BLaER1 treated with 17β-estradiol and CSF1 and Interleukin-3, amounts not matched to agents 10 nM and 100 nM (cell line): ENCODE results near the gene SH3BP5.

Experiments
- H3K27ac ChIP-seq, 11 experiments: shearing (Covaris generic); formaldehyde crosslinking; 2 replicates each; pipeline ENCODE4 v1.8.1; 2022
- H3K27me3 ChIP-seq, 11 experiments: shearing (Covaris generic); formaldehyde crosslinking; 2 replicates each; pipeline ENCODE4 v1.8.1; 2022
- H3K36me3 ChIP-seq, 11 experiments: shearing (Covaris generic); formaldehyde crosslinking; 2 replicates each; pipeline ENCODE4 v1.8.1; 2022
- H3K4me1 ChIP-seq, 10 experiments: shearing (Covaris generic); formaldehyde crosslinking; 2 replicates each; pipeline ENCODE4 v1.8.1; 2022
- H3K4me2 ChIP-seq, 11 experiments: shearing (Covaris generic); formaldehyde crosslinking; 2 replicates each; pipeline ENCODE4 v1.8.1; 2022
- H3K4me3 ChIP-seq, 10 experiments: shearing (Covaris generic); formaldehyde crosslinking; 2 replicates each; pipeline ENCODE4 v1.8.1; 2022
- H3K9ac ChIP-seq, 11 experiments: shearing (Covaris generic); formaldehyde crosslinking; 2 replicates each; pipeline ENCODE4 v1.8.1; 2022
- H3K9me3 ChIP-seq, 11 experiments: shearing (Covaris generic); formaldehyde crosslinking; replicated peaks in 1 of 11; 2 replicates each; pipeline ENCODE4 v1.8.1; 2022
- H4K20me1 ChIP-seq, 11 experiments: shearing (Covaris generic); formaldehyde crosslinking; 2 replicates each; pipeline ENCODE4 v1.8.1; 2022
- Cebpa-rat ChIP-seq, 11 experiments: shearing (Covaris generic); IDR thresholded peaks; 2 replicates each; pipeline ENCODE4 v1.8.1; 2022

SH3BP5 gene

DNA sequence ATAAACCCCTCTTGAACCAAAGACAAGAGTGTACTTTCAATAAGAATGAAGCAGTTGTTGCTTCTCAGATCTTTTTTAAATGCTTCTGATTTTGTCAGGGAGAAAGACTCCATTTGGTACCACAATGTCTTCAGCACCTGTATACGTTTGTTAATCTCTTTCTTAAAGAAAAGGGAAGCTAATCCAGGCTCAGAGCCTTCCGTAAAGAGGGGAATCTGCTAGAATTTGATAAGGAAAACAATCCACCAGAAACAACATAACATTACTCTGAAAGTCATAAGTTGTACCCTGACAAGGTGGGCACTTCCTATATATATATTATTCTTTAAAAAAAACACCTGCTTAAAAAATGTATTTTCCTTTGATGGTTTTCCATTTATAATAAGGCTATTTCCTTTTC is 19.8 kb downstream of the SH3BP5 start:
- Histone ChIP-seq H3K4me3 (no peak overlapping the region), H3K27me3 (no peaks in the 10 kb centered on the region), H3K4me2 (0 out of 22 replicates have a peak overlapping the region, but pooled peaks of 1 of the 11 experiments have one; percentile 85), H4K20me1 (peaks cover 0 to 12% (median 0%) of the 10 kb centered on the region in 11 experiments; a peak in 1 of 22 replicates), H3K27ac (no peak overlapping the region), H3K9me3 (no peaks in the 10 kb centered on the region), H3K9ac (no peak overlapping the region), H3K4me1 (peaks cover 44 to 84% (median 63%) of the 10 kb centered on the region in 10 experiments), H3K36me3 (peaks cover 0 to 20% (median 0%) of the 10 kb centered on the region in 11 experiments; a peak in 2 of 22 replicates)
- no peak for TF ChIP-seq Cebpa-rat (IDR thresholded peaks at IDR 0.05)

DNA sequence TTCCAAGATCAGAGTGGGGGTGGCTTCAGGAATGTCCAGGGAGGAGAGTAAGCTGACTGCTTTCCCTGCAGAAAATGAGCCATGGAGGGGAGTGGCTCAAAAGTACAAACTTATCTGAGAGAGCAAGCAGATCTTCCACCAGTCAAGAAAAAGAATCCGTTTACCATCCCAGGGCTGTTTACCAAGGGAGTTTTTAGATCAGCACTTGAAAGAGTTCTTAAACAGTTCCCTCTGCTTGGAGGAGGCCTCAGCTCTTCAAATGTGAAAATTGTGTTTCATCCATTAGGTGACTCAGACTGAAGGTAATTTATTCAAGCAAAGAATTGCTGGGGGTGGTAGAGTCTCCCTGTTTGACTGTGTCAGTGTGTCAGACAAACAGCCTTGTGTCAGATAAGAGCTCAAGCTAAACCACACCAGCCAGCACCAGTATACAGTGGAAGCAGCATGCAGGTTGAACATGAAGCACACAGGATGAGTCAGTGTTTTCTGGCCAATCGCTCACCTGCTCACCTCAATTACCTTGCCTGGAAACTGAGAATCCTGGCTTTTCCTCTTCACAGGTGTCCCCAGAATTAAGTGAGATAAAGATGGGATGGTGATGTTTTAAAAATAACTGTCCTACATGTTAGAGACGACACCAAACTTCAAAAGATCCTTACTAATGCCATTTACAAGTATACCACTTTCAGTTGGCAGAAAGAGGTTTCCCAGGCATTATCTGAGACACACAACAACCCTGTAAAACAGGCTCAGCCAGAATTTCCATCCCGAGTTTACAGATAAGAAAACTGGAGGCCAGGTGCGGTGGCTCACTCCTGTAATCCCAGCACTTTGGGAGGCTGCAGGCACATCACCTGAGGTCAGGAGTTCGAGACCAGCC is 21.7 kb downstream of the SH3BP5 start:
- Histone ChIP-seq H3K27me3 (no peaks in the 10 kb centered on the region), H3K4me2 (peak overlapping the region in 10 of 11 experiments; percentile 30 to 70 (median 40); a peak in 16 of 22 replicates), H3K4me1 (peaks cover 44 to 83% (median 60%) of the 10 kb centered on the region in 10 experiments), H3K9ac (peak overlapping the region in 1 of 11 experiments; percentile 42; a peak in 1 of 22 replicates), H3K4me3 (no peak overlapping the region), H4K20me1 (peaks cover 0 to 12% (median 0%) of the 10 kb centered on the region in 11 experiments; a peak in 1 of 22 replicates), H3K9me3 (peaks cover 0 to 6% (median 0%) of the 10 kb centered on the region in 11 experiments; a peak in 1 of 22 replicates), H3K36me3 (peaks cover 0 to 20% (median 0%) of the 10 kb centered on the region in 11 experiments; a peak in 2 of 22 replicates), H3K27ac (no peak overlapping the region)
- no peak for TF ChIP-seq Cebpa-rat (IDR thresholded peaks at IDR 0.05)

DNA sequence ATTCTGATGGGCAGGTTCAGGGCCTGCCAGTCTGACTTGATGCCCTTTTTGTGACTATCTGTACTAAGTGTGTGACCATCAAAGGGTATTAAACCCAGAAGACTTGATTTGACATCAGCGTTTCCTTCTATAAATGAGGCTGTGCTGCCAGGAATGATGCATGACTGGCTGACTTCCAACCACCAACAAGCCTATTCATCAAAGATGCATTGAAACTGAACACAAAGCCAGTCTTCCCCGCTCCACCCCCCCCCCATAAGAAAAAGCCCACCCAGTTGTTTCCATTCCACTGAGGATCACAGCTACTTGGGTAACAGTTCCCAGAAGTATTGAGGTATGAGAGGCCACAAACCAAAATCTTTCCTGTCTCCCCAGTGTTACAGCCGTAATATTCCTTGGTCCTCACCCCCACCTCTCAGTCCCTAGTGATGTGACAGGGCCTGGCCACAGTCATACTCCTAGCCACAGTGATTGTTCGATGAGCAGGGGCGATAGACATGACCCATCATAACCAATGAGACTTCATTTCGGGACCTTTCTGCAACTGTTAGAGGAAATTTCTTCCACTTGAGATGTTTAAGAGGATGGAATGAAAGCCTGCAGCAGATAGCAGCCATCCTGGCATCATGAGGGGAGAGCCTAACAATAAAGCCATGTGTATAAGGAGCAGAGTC is 22.6 kb downstream of the SH3BP5 start:
- Histone ChIP-seq H3K36me3 (peaks cover 0 to 20% (median 0%) of the 10 kb centered on the region in 11 experiments; a peak in 3 of 22 replicates), H3K9ac (0 out of 22 replicates have a peak overlapping the region, but pooled peaks of 1 of the 11 experiments have one; percentile 42), H3K4me3 (no peak overlapping the region), H3K27ac (no peak overlapping the region; a peak in 1 of 22 replicates), H3K4me2 (peak overlapping the region; percentile 30 to 70 (median 41)), H3K27me3 (no peaks in the 10 kb centered on the region), H3K4me1 (peaks cover 36 to 81% (median 54%) of the 10 kb centered on the region in 10 experiments), H3K9me3 (peaks cover 0 to 6% (median 0%) of the 10 kb centered on the region in 11 experiments; a peak in 1 of 22 replicates), H4K20me1 (peaks cover 0 to 7% (median 0%) of the 10 kb centered on the region in 11 experiments; a peak in 1 of 22 replicates)
- TF ChIP-seq Cebpa-rat (IDR thresholded peaks at IDR 0.05): no peak

DNA sequence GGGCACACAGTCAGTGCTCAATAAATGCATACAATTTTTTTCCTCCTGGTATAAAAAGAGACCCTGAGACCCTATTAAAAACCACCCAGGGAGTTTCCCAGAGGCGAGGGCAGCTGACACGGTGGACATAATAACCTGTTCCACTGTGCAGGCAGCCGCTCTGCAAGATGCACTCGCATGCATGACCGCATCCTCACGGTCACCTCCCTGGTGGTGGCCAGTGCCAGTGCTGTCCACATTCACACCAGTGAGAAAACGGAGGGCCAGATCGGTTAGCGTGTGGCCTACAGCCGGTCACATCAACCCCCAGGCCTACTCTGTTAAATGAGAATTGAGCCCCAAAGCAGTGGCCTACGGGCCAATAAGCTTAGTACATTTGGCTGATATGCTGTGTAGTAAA is 24.8 kb downstream of the SH3BP5 start:
- Histone ChIP-seq H3K4me3 (no peak overlapping the region), H3K9me3 (peaks cover 0 to 6% (median 0%) of the 10 kb centered on the region in 11 experiments; a peak in 1 of 22 replicates), H3K27ac (no peak overlapping the region), H3K4me1 (peaks cover 14 to 63% (median 36%) of the 10 kb centered on the region in 10 experiments; a peak in 19 of 20 replicates), H4K20me1 (0 out of 22 replicates have a peak, but pooled peaks cover 0 to 6% (median 0%) of the 10 kb centered on the region in 11 experiments), H3K9ac (no peak overlapping the region), H3K27me3 (no peaks in the 10 kb centered on the region), H3K36me3 (peaks cover 0 to 39% (median 0%) of the 10 kb centered on the region in 11 experiments; a peak in 10 of 22 replicates), H3K4me2 (peak overlapping the region in 1 of 11 experiments; percentile 58; a peak in 1 of 22 replicates)
- no peak for TF ChIP-seq Cebpa-rat (IDR thresholded peaks at IDR 0.05)

DNA sequence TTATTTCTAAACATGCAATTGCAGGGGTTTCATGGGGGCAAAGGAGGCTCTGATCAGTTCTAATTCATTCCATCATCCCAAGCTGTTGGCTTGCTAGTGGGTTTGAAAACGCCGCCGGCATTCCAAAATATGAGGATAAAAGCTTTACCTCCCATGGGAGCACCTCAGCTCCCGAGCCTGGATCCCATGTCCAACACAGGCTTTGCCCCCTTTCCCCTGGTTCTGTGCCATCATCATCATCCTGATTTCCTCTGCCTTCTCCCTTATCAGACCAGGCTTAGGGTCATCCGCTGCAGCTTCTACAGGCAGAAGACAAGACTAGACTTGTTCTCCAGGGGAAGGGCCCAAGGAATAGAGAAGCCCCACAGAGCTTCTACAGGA is 25.4 kb downstream of the SH3BP5 start:
- Histone ChIP-seq H3K4me1 (peaks cover 14 to 58% (median 35%) of the 10 kb centered on the region in 10 experiments; a peak in 19 of 20 replicates), H3K4me2 (peak overlapping the region in 5 of 11 experiments; percentile 22 to 62 (median 37); a peak in 9 of 22 replicates), H4K20me1 (0 out of 22 replicates have a peak, but pooled peaks cover 0 to 6% (median 0%) of the 10 kb centered on the region in 11 experiments), H3K9ac (no peak overlapping the region), H3K27ac (0 out of 22 replicates have a peak overlapping the region, but pooled peaks of 1 of the 11 experiments have one; percentile 14), H3K36me3 (peaks cover 0 to 45% (median 0%) of the 10 kb centered on the region in 11 experiments; a peak in 10 of 22 replicates), H3K9me3 (peaks cover 0 to 6% (median 0%) of the 10 kb centered on the region in 11 experiments; a peak in 1 of 22 replicates), H3K4me3 (no peak overlapping the region), H3K27me3 (no peaks in the 10 kb centered on the region)
- TF ChIP-seq Cebpa-rat (IDR thresholded peaks at IDR 0.05): no peak

DNA sequence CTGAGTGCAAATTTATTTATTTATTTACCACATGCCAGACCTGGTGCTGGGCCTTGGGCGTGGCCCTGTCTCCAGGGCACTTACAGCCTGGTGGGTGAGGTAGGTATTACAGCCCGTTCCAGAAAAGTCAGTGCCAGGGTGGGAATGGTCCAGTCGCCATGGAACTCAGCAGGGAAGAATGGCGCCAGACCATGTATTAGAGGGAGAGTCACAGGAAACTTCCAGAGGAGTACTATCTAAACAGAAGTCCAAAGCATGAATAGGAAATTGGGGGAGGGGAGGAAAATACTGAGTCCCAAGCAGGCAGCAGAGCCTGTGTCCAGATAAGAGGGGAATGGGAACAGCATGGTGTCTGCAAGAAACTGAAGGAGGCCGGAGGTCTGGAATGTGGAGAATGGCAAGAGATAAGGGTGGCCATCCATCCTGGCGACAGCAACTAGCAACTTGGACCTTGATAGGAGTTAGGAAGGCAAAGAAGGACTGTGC is 27.0 kb downstream of the SH3BP5 start:
- Histone ChIP-seq H4K20me1 (0 out of 22 replicates have a peak, but pooled peaks cover 0 to 6% (median 0%) of the 10 kb centered on the region in 11 experiments), H3K4me3 (no peak overlapping the region), H3K4me2 (peak overlapping the region in 4 of 11 experiments; percentile 1 to 33 (median 7); a peak in 3 of 22 replicates), H3K27me3 (no peaks in the 10 kb centered on the region), H3K27ac (no peak overlapping the region), H3K4me1 (peaks cover 21 to 57% (median 34%) of the 10 kb centered on the region in 10 experiments), H3K9ac (no peak overlapping the region), H3K9me3 (peaks cover 0 to 6% (median 0%) of the 10 kb centered on the region in 11 experiments; a peak in 1 of 22 replicates), H3K36me3 (peaks cover 0 to 39% (median 0%) of the 10 kb centered on the region in 11 experiments; a peak in 10 of 22 replicates)
- TF ChIP-seq Cebpa-rat (IDR thresholded peaks at IDR 0.05): no peak

DNA sequence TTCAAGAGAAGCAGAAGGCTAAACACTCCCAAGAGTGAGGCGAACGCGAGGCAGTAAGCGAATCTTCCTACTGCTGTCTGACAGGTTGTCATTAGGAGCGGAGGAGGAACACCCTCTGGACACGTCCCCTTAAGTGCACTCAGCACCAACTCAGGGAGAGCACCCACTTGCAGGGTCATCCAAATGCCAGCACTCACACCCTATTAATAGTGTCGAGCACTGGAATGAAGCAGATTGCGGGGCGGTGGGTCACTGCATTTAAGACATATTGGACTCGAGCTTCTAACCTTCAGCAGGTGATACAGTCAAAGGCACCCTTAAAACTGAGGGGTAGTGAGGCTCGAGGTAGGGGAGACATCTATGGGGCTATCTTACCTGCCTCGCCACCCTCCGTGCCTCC is 28.7 kb downstream of the SH3BP5 start:
- no peak overlapping the region for H3K4me3 ChIP-seq
- peaks cover 0 to 6% (median 0%) of the 10 kb centered on the region in 11 experiments; a peak in 1 of 22 replicates for H3K9me3 ChIP-seq
- H3K27ac ChIP-seq: no peak overlapping the region
- H4K20me1 ChIP-seq: 0 out of 22 replicates have a peak, but pooled peaks cover 0 to 6% (median 0%) of the 10 kb centered on the region in 11 experiments
- H3K4me1 ChIP-seq: peaks cover 25 to 57% (median 38%) of the 10 kb centered on the region in 10 experiments
- no peaks in the 10 kb centered on the region for H3K27me3 ChIP-seq
- H3K9ac ChIP-seq: no peak overlapping the region
- TF ChIP-seq Cebpa-rat (IDR thresholded peaks at IDR 0.05): no peak
- no peak overlapping the region; a peak in 1 of 22 replicates for H3K4me2 ChIP-seq
- H3K36me3 ChIP-seq: peaks cover 0 to 39% (median 0%) of the 10 kb centered on the region in 11 experiments; a peak in 10 of 22 replicates

DNA sequence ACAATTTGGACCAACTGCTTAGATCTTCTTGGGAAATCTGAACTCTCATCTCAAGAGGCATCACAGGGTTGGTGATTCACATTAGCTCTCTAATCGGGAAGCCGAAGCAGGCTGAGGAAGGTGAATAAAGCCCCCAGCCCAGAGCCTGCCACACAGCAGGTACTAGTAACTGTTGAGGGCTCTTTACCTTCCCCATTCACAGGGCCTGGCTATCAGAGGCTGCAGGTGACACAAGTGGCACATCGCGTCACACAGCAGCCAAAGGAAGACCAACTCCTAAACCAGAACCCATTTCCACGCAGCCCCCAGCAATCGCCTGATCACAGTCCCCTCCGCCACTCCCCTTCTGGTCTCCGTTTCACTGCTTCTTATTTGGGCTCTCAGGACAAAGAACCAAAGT is 29.2 kb downstream of the SH3BP5 start:
- Histone ChIP-seq H3K4me2 (no peak overlapping the region), H3K9me3 (peaks cover 0 to 8% (median 0%) of the 10 kb centered on the region in 11 experiments; a peak in 1 of 22 replicates), H4K20me1 (0 out of 22 replicates have a peak, but pooled peaks cover 0 to 6% (median 0%) of the 10 kb centered on the region in 11 experiments), H3K27ac (no peak overlapping the region), H3K4me3 (no peak overlapping the region), H3K9ac (no peak overlapping the region), H3K27me3 (no peaks in the 10 kb centered on the region), H3K36me3 (peaks cover 0 to 43% (median 0%) of the 10 kb centered on the region in 11 experiments; a peak in 10 of 22 replicates), H3K4me1 (peaks cover 25 to 61% (median 43%) of the 10 kb centered on the region in 10 experiments)
- TF ChIP-seq Cebpa-rat (IDR thresholded peaks at IDR 0.05): no peak
